Measurements from ENCODE around the gene COPS7A.

Gene COPS7A

GRCh38 chr12:6750506-6750905 is 26.7 kb downstream of the COPS7A start:
- DNase-seq (ENCODE audit: low read depth in 3 of 3) = no peak

- no peak for DNase-seq (ENCODE audit: low read depth in 3 of 3)
Observed at GRCh38 chr12:6751767-6752166, 27.9 kb downstream of the COPS7A start.

- DNase-seq (ENCODE audit: low read depth in 3 of 3) = no peak
Observed at GRCh38 chr12:6752167-6752920, 28.5 kb downstream of the COPS7A start.

DNA sequence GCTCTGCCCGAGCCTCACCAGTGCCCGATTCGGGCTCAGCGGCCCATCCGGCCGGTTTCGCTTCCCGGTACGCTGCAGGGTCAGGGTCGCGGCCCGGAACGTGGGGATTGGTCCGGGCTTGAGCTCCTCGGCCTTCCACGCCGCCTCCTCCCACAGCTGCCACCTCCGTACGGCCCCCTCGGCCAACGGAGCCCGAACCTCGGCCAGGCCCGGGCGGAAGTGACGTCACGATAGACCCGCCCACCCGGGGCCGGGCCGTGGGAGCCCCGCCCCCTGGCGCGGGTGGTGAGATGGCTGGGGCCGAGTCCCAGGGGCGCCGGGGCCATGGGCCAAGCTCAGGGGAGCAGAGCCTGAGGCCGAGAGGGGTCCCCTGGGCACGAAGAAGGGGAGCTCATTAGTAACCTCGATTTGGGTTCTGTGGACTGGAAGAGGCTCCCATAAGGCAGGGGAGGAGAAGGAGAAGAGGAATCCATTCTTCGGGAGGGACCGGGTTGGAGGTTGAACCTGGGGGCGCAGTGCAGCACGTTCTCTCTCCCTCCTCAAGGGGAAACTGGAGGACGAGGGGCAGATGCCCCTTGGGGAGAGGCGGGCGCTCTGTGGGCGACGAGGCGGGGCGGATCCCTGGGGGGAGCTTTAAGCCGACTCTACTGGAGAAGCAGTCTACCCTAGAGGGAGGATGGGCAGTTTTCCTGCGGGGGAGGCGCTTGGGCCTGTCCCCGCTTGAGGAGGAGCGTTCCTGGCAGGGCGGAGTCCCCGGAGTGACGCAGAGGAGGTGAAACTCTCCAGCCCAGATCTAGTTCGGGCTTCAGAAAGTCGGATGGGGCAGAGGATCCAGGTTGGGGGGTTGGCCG is 29.3 kb downstream of the COPS7A start, which contains the start of gene MLF2:
Gene MLF2, minus strand, starts transcription at position 221 of the 851 bp plus-strand sequence. CDS start 807 bp downstream, outside the sequence.
- DNase-seq (ENCODE audit: low read depth in 3 of 3) = peak; percentile 91 to 97 (median 96)

DNA sequence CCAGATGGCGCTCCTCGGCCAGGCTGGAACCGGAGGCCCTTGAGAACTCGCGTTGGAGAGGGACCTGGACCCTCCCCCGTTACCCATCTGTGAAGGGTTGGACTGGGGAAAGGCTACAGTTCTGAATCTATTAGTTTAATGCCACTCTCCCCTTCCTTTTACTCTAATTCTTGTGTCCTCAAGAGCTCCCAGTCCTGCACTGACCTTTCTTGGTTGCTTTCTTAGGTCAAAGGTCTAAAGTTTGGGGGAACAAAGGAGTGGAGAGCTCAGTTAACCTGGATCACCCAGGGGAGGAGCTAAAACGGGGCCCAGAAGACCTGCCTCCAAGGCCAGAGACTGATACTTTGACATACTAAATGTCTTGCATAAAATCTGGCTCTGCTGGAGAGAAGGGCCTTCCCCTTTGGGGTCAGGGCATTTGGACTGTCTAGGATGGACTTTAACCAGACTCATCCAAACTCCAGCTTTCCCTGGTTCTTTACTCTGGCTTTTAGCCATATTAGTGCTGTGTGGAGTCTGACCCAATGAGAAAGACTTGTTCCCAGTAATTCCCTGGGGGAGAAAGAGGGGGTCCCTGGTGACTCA is 30.0 kb downstream of the COPS7A start:
- no peak for DNase-seq (ENCODE audit: low read depth in 3 of 3)

GRCh38 chr12:6754411-6754810 is 30.6 kb downstream of the COPS7A start:
- no peak for DNase-seq (ENCODE audit: low read depth in 3 of 3)

GRCh38 chr12:6757028-6757690 is 33.3 kb downstream of the COPS7A start:
- no peak for DNase-seq (ENCODE audit: low read depth in 3 of 3)

GRCh38 chr12:6758506-6759095 is 34.8 kb downstream of the COPS7A start:
- no peak for DNase-seq (ENCODE audit: low read depth in 3 of 3)

GRCh38 chr12:6759741-6760140 is 35.9 kb downstream of the COPS7A start:
- no peak for DNase-seq (ENCODE audit: low read depth in 3 of 3)

- DNase-seq (ENCODE audit: low read depth in 3 of 3) = no peak
Observed at GRCh38 chr12:6763380-6763779, 39.5 kb downstream of the COPS7A start.

DNA sequence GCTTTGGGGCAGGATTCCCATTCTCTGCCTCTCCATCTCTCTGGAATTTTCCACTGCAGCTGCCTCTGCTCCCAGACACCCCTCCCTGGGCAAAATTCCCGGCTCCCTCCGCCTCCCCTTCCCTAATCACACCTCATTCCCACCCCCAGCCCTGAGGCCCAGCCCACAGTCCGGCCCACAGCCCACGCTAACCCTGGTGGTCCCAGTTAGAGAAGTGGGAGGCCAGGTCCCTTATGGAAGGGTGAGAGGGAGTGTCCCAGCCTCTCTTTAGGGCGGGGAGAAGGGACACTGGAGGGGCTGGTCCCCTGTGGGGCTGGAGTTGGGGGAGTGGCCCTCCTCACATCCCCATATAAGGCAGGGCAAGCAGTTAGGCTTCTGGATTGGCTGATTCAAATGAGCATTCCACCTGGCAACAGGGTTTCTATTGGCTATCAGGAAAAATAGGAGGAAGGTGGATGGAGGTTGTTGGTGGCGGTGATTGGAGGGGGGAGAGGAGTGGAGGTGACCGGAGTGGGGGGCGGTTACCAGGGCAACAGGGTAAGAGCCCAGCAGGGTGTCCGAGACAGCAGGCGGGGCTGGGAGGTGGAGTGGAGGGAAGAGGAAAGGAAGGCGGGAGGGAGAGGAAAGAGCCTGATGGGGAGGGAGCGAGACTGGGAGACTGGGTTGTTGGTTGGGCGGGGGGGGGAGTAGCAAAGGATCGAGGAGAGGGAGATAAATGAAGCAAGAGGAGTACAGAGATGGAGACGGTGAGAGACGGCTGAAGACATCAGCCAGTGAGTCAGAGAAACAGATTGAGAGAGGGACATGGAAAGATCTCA is 40.4 kb downstream of the COPS7A start:
- DNase-seq (ENCODE audit: low read depth in 3 of 3) = no peak

DNA sequence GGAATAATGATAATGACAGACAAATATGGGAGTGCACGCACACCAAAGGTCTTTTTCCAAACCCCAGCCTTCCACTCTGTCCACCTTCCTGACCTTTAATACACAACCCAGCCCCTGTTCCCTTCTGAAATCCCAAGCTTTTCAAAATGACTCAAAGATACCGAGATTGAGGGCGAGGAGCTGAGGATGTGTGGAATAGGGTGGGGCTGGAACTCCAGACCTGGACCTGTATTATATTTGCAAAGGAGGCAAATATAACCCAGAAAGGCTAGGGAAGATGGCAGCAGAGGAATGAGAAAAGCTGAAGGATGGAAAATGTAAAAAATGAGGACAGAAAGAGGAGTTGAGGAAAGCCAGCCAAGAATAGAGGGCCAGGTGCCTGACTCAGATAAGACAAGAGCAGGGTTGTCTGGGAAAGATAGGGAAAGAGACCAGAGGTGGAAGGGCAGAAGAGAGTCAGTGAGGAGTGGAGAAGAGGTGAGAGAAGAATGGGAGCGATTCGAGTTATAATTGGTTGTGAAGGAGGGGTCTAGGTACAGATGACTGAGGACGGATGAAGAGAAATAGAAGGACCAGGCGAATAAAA is 41.3 kb downstream of the COPS7A start:
- DNase-seq (ENCODE audit: low read depth in 3 of 3) = no peak

GRCh38 chr12:6765634-6766581 is 42.1 kb downstream of the COPS7A start, which contains the start of gene PTMS:
Gene PTMS (plus strand): TSS chr12:6766363. CDS start chr12:6766706, 343 bp downstream.
- no peak for DNase-seq (ENCODE audit: low read depth in 3 of 3)

- DNase-seq (ENCODE audit: low read depth in 3 of 3) = no peak
Observed at GRCh38 chr12:6766651-6767349, 43.0 kb downstream of the COPS7A start.

GRCh38 chr12:6767353-6768319 is 43.8 kb downstream of the COPS7A start:
- no peak for DNase-seq (ENCODE audit: low read depth in 3 of 3)

GRCh38 chr12:6768437-6768914 is 44.6 kb downstream of the COPS7A start:
- no peak for DNase-seq (ENCODE audit: low read depth in 3 of 3)

DNA sequence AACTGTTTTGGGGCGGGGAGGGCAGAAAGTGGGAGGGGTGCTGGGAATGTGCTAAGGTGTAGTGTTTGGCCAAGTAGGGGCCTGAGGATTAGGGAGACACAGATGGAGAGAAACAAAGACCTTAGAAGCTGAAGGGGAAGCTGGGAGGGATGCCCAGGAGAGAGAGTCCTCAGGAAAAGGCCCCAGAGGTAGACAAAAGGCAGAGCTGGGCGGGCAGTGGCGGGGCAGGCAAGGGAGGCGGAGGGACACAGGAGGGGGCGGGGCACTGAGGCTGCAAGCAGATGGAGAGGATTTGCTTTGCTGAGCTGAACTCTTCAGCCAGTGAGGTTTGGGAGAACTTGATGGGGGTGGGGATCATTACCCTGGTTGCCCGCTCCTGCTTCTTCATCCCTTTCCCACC is 45.1 kb downstream of the COPS7A start:
- no peak for DNase-seq (ENCODE audit: low read depth in 3 of 3)
